Uterus (tissue), 4 donors: ENCODE results near the gene SHOC2. TPM values are rescaled to one million over a fixed set of nuclear protein-coding genes. Genes with fewer than 3 reads are reported as not detected.

Experiments
- DNase-seq, 2 donors: peaks; one replicate each; pipeline ENCODE4 v3.0.0-alpha.2; 2019 to 2020
- H3K27ac ChIP-seq, 2 donors: fragments of 200-600 bp; sonication (generic); 1 replicate in 1 of 2; 2 replicates in 1 of 2; pipeline ENCODE4 v1.5.1; 2016 to 2018
- H3K27me3 ChIP-seq, 2 donors: fragments of 200-600 bp; sonication (generic); one replicate each; pipeline ENCODE4 v1.5.1; 2018 to 2019; ENCODE audit warnings: control low read depth in 1 of 2
- H3K36me3 ChIP-seq, 2 donors: fragments of 200-600 bp; sonication (generic); one replicate each; pipeline ENCODE4 v1.5.1; 2019; ENCODE audit warnings: control low read depth in 1 of 2
- H3K4me1 ChIP-seq, 2 donors: fragments of 200-600 bp; sonication (generic); one replicate each; pipeline ENCODE4 v1.5.1; 2018 to 2019; ENCODE audit warnings: control low read depth in 1 of 2
- H3K4me3 ChIP-seq, 2 donors: fragments of 200-600 bp; sonication (generic); 1 replicate in 1 of 2; 2 replicates in 1 of 2; pipeline ENCODE4 v1.5.1; 2018 to 2019; ENCODE audit warnings: mild to moderate bottlenecking in 1 of 2
- H3K9me3 ChIP-seq, 2 donors: fragments of 200-600 bp; sonication (generic); one replicate each; pipeline ENCODE4 v1.5.1; 2019; ENCODE audit warnings: control low read depth in 1 of 2
- POLR2A ChIP-seq, 2 donors: fragments of 450-650 bp; IDR thresholded peaks; one replicate each; pipeline ENCODE4 v1.6.1; 2016; ENCODE audit warnings: antibody characterized with exemption in 2 of 2, mild to moderate bottlenecking in 1 of 2, moderate library complexity in 1 of 2
- intact Hi-C: fragments of 100-400 bp; cut with DNase I; formaldehyde crosslinking; loops from one replicate; pipeline ENCODE4 v1.15.1; 2023; ENCODE audit warnings: low total_unique reads
- total RNA-seq, 4 donors: library from RNA; depleted of rRNA in 3 of 4; stranded (reverse); fragments of >200 nt in 3 of 4; gene quantifications; one replicate each; pipeline versions ENCODE4 v1.1.0 to v1.2.4, GENCODE V29; 2014 to 2023
- TF ChIP-seq, protein P1 (sequence below), 4 experiments: fragments of 200-600 bp in 2 of 4; fragments of 450-650 bp in 2 of 4; sonication (generic) in 2 of 4; IDR thresholded peaks; one replicate each; pipeline ENCODE4 v1.5.1; 2016 to 2019; ENCODE audit warnings: antibody characterized with exemption in 4 of 4, mild to moderate bottlenecking in 2 of 4, moderate library complexity in 1 of 4
- donor health status: DM: yes; HTN: yes; CAD: no.

Gene SHOC2
- total RNA-seq, 4 donors from 2014 or later = 21.3 to 114 (median 92.5) TPM

- Histone ChIP-seq H3K27me3 (no peaks in the 10 kb centered on the region), H3K27ac (no peak overlapping the region), H3K9me3 (no peaks in the 10 kb centered on the region), H3K4me3 (no peak overlapping the region), H3K4me1 (no peaks in the 10 kb centered on the region), H3K36me3 (no peaks in the 10 kb centered on the region)
- intact Hi-C loops = no loop called here
- no peak for DNase-seq
- TF ChIP-seq, protein P1, sequence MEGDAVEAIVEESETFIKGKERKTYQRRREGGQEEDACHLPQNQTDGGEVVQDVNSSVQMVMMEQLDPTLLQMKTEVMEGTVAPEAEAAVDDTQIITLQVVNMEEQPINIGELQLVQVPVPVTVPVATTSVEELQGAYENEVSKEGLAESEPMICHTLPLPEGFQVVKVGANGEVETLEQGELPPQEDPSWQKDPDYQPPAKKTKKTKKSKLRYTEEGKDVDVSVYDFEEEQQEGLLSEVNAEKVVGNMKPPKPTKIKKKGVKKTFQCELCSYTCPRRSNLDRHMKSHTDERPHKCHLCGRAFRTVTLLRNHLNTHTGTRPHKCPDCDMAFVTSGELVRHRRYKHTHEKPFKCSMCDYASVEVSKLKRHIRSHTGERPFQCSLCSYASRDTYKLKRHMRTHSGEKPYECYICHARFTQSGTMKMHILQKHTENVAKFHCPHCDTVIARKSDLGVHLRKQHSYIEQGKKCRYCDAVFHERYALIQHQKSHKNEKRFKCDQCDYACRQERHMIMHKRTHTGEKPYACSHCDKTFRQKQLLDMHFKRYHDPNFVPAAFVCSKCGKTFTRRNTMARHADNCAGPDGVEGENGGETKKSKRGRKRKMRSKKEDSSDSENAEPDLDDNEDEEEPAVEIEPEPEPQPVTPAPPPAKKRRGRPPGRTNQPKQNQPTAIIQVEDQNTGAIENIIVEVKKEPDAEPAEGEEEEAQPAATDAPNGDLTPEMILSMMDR (IDR thresholded peaks at IDR 0.05) = no peak
- no peak for TF ChIP-seq POLR2A (IDR thresholded peaks at IDR 0.05)
Observed at GRCh38 chr10:110993024-110993693, 73.8 kb downstream of the SHOC2 start.

DNA sequence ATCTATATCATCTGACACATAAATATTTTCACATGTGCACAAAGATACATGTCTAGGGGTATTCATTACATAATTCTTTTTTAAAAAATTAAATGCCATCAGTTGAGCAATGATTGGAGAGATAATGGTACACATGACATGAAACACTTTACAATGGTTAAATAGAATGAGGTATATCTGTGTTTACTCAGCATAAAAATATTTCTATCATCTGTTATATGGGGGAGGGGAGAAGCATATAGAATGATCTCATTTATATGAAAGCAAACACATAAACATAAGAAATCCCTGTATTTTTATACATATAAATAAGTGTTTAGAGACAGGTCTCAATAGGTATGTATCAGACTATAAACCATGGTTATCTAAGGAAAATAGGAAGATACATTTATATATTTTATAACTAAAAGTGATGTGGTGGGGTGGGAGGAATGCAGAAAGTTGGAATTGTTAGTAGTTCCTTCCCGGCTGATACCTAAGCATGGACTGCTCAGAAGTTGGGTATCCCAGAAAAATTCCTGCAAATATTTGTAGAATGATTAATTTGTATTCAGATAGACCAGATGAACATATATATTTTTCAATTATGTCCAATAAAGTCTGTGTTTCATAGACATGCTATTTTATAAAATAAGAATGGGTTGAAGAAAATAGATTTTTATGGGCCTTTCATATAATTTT is 75.1 kb downstream of the SHOC2 start:
- Histone ChIP-seq H3K27ac (no peak overlapping the region), H3K27me3 (no peaks in the 10 kb centered on the region), H3K36me3 (no peaks in the 10 kb centered on the region), H3K9me3 (no peaks in the 10 kb centered on the region), H3K4me3 (no peak overlapping the region), H3K4me1 (no peaks in the 10 kb centered on the region)
- intact Hi-C loops = no loop called here
- no peak for TF ChIP-seq POLR2A (IDR thresholded peaks at IDR 0.05)
- TF ChIP-seq, protein P1 (IDR thresholded peaks at IDR 0.05) = no peak
- no peak for DNase-seq

DNA sequence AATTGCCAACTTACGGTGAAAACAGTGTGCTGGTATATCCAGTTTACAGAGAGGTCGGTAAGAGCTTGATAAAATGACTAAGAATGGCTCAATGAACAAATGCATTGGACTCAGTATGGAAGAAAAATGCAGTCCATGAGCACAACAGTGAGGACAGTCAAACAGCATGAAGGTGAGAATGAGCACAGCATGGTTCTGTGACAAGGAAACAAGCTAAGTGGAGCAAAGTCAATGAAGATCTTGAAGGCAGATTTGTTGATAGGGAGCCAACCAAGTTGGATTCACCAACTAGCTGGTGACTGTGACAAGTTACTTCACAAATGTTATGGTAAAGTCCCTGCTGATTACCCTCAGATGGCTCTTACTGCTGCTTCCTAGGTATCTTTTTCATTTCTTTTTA is 75.9 kb downstream of the SHOC2 start:
- H3K9me3 ChIP-seq = no peaks in the 10 kb centered on the region
- no peak overlapping the region for H3K4me3 ChIP-seq
- no peak overlapping the region for H3K27ac ChIP-seq
- H3K36me3 ChIP-seq = no peaks in the 10 kb centered on the region
- intact Hi-C loops = no loop called here
- H3K27me3 ChIP-seq = no peaks in the 10 kb centered on the region
- TF ChIP-seq, protein P1 (IDR thresholded peaks at IDR 0.05) = no peak
- no peak for TF ChIP-seq POLR2A (IDR thresholded peaks at IDR 0.05)
- no peak for DNase-seq
- no peaks in the 10 kb centered on the region for H3K4me1 ChIP-seq

GRCh38 chr10:110996256-110996655 is 76.9 kb downstream of the SHOC2 start:
- Histone ChIP-seq H3K36me3 (no peaks in the 10 kb centered on the region), H3K4me3 (no peak overlapping the region), H3K4me1 (no peaks in the 10 kb centered on the region), H3K27ac (no peak overlapping the region), H3K27me3 (no peaks in the 10 kb centered on the region), H3K9me3 (no peaks in the 10 kb centered on the region)
- TF ChIP-seq, protein P1 (IDR thresholded peaks at IDR 0.05) = no peak
- TF ChIP-seq POLR2A (IDR thresholded peaks at IDR 0.05) = no peak
- intact Hi-C loops = no loop called here
- no peak for DNase-seq

GRCh38 chr10:111004016-111004415 is 84.6 kb downstream of the SHOC2 start:
- TF ChIP-seq, protein P1 (IDR thresholded peaks at IDR 0.05) = no peak
- TF ChIP-seq POLR2A (IDR thresholded peaks at IDR 0.05) = no peak
- H3K9me3 ChIP-seq = no peaks in the 10 kb centered on the region
- intact Hi-C loops = no loop called here
- H3K36me3 ChIP-seq = no peaks in the 10 kb centered on the region
- H3K4me3 ChIP-seq = no peak overlapping the region
- no peaks in the 10 kb centered on the region for H3K27me3 ChIP-seq
- no peak overlapping the region for H3K27ac ChIP-seq
- no peak for DNase-seq
- no peaks in the 10 kb centered on the region for H3K4me1 ChIP-seq
